ENCODE results near the gene N4BP2L2.

The N4BP2L2 gene

DNA sequence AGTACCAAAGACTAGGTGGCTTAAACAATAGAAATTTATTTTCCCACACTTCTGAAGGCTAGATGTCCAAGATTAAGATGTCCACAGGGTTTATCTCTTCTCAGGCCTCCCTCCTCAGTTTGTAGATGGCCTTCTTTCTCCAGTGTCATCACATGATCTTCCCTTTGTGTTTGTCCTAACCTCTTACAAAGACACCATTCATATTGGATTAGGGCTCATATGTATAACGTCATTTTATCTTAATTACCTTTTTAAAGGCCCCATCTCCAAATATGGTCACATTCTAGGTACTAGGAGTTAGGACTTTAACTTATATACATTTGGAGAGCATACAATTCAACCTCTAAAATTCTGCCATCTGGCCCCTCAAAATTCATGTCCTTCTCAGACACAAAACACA is 34.3 kb downstream of the N4BP2L2 start:
- TF ChIP-seq, protein P1, sequence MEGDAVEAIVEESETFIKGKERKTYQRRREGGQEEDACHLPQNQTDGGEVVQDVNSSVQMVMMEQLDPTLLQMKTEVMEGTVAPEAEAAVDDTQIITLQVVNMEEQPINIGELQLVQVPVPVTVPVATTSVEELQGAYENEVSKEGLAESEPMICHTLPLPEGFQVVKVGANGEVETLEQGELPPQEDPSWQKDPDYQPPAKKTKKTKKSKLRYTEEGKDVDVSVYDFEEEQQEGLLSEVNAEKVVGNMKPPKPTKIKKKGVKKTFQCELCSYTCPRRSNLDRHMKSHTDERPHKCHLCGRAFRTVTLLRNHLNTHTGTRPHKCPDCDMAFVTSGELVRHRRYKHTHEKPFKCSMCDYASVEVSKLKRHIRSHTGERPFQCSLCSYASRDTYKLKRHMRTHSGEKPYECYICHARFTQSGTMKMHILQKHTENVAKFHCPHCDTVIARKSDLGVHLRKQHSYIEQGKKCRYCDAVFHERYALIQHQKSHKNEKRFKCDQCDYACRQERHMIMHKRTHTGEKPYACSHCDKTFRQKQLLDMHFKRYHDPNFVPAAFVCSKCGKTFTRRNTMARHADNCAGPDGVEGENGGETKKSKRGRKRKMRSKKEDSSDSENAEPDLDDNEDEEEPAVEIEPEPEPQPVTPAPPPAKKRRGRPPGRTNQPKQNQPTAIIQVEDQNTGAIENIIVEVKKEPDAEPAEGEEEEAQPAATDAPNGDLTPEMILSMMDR (conservative IDR thresholded peaks at IDR 0.05; ENCODE audit: low read depth, low read length) = no peak
- H3K4me3 ChIP-seq (ENCODE audit: low read length) = no peak overlapping the region
- DNase-seq (ENCODE audit: low read depth) = no peak

DNA sequence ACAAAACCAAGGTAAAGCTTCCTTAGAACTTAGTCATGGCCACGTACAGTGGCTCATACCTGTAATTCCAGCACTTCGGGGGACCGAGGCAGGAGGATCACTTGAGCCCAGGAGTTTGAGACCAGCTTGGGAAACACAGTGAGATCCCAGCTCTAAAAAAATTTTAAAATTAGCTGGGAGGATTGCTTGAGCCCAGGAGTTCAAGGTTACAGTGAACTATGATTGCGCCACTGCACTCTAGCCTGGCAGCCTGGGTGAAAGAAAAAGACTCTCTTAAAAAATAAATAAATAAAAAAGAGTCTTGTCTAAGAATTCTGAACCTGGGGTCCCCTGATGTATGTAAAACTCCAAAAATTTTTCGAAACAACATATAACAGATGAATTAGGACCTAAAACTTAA is 34.9 kb downstream of the N4BP2L2 start:
- no peak for DNase-seq (ENCODE audit: low read depth)
- TF ChIP-seq, protein P1 (conservative IDR thresholded peaks at IDR 0.05; ENCODE audit: low read depth, low read length) = no peak
- H3K4me3 ChIP-seq (ENCODE audit: low read length) = no peak overlapping the region

DNA sequence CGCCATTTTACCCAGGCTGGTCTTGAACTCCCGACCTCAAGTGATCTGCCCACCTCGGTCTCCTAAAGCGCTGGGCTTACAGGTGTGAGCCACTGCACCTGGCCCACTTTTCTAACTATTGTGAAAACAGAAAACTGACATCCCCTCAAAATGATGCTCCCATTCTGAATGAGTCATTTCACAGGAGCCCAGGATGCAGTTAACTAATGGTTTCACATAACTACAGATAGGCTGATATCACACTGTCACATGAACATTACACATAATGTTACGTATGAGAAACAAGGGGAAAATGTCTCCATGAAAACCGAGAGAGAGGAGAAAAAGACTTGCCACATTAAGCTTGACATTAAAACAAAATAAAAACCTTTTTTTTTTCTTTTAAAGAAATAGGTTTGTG is 37.5 kb downstream of the N4BP2L2 start:
- TF ChIP-seq, protein P1 (conservative IDR thresholded peaks at IDR 0.05; ENCODE audit: low read depth, low read length) = no peak
- no peak for DNase-seq (ENCODE audit: low read depth)

DNA sequence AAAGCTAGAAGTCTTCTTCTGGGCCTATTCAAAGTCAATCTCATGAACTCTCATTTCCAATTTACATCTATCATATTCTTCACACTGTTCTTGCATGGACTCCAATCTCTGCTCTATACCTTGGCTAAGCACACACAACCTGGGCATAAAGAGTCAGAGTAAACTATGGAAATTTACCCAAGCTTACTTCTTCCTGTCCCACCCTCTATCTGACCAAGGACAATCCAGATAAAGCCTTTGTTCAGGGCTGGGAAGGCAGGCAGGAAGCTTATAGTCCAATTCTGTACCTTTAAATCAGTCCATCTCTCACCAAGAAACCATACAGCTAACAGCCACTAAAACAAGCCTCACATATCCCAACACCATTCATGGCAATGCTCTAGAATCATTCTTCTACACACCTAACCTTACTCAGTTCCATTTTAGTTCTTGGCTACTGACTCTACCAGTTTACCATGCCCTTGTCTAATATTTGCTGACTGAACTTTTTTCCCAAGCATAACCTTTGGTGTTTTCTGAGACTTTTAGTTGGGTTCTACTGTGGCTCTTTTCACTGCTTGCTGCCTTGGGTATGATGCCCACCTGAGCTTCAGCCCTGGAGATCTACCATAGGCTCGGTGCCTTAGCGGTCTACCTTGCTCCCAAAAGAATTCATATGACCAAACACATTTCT is 38.9 kb downstream of the N4BP2L2 start:
- TF ChIP-seq, protein P1 (conservative IDR thresholded peaks at IDR 0.05; ENCODE audit: low read depth, low read length) = no peak
- H3K4me3 ChIP-seq (ENCODE audit: low read length) = no peak overlapping the region
- no peak for DNase-seq (ENCODE audit: low read depth)

More for the DNA sequence above, 37.5 kb downstream of the N4BP2L2 start:
- H3K4me3 ChIP-seq (ENCODE audit: low read length) = no peak overlapping the region

DNA sequence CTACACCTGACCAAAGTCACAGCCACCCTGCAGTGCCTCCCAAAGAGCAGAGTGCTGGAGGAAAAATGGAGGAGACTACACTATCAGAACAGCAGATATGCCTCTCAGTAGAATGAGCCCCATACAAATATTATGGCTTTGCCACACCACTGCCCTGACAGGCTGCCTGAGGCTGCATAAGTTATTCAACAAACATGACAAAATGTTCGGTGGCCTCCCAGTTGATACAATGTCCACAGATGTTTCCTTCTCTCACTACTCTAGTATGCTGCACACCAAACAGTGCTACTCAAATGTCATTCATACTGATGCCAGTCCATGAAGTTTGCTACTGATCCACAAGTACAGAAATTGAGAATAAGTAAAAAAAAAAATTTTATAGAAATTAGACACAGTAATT is 41.0 kb downstream of the N4BP2L2 start:
- DNase-seq (ENCODE audit: low read depth) = no peak
- TF ChIP-seq, protein P1 (conservative IDR thresholded peaks at IDR 0.05; ENCODE audit: low read depth, low read length) = no peak

DNA sequence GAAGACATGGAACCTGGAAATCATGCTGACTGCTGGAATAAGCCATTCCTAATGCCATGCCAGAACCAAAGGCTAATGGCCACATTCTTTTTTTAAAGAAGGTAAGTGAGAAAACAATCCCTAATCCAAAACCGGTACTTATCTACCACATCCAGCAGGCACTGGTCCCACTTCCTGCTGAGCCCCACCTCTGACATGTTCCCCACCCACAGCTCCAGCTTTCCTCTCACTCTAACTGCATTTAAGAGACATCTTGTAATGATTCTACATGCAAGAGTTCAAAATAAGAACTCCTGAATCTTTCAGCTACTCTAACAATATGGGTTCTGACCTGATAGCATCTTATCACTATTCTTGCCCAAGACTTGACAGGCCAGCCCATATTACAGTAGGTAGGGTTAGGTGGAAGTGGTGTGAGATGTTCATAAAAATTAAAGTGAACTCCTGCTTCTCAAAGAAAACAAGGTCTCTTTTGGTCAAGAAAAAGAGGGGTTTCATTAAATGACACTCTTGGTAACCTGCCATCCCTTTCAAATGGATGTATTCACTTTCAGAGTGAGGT is 41.9 kb downstream of the N4BP2L2 start:
- no peak for DNase-seq (ENCODE audit: low read depth)
- H3K4me3 ChIP-seq (ENCODE audit: low read length) = no peak overlapping the region
- TF ChIP-seq, protein P1 (conservative IDR thresholded peaks at IDR 0.05; ENCODE audit: low read depth, low read length) = no peak

More for the DNA sequence above, 41.0 kb downstream of the N4BP2L2 start:
- H3K4me3 ChIP-seq (ENCODE audit: low read length) = no peak overlapping the region

DNA sequence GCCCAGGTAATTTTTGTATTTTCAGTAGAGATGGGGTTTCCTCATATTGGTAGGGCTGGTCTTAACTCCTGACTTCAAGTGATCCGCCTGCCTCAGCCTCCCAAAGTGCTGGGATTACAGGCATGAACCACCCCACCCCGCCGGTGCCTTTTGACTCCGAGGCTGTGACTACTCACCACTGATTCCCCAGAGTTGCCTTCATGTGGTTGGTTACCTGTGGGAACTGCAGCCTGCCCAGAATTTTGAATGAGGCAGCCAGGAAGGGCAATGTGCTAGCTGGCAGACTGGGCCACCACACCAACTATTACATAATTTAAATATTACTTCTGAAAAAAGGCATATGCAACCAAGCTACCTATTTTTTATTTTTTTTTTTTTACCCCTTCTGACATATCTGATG is 42.8 kb downstream of the N4BP2L2 start:
- no peak for DNase-seq (ENCODE audit: low read depth)
- H3K4me3 ChIP-seq (ENCODE audit: low read length) = no peak overlapping the region
- TF ChIP-seq, protein P1 (conservative IDR thresholded peaks at IDR 0.05; ENCODE audit: low read depth, low read length) = no peak
